C4-2B (cell line): Measurements from ENCODE around the gene KRTAP12-1.

Source experiments
- CTCF ChIP-seq: fragments of 450-650 bp; conservative IDR thresholded peaks from 2 replicates; pipeline ENCODE4 v1.5.1; 2017; ENCODE audit warnings: mild to moderate bottlenecking
- ZFX ChIP-seq: fragments of 450-650 bp; IDR thresholded peaks from 2 replicates; pipeline ENCODE4 v1.6.1; 2017

- TF ChIP-seq CTCF (no peak), ZFX (no peak)
Measured at GRCh38 chr21:44713846-44714245, 31.9 kb upstream of the KRTAP12-1 start.
